Measurements from ENCODE around the gene ATG16L2. TPM values are rescaled to one million over a fixed set of nuclear protein-coding genes. Genes with fewer than 3 reads are reported as not detected.
A peak's percentile ranks its signal among the peaks of the same experiment; 100 is the strongest.

The ATG16L2 gene
- total RNA-seq, 1 donor from 2014 or later = 104 TPM

DNA sequence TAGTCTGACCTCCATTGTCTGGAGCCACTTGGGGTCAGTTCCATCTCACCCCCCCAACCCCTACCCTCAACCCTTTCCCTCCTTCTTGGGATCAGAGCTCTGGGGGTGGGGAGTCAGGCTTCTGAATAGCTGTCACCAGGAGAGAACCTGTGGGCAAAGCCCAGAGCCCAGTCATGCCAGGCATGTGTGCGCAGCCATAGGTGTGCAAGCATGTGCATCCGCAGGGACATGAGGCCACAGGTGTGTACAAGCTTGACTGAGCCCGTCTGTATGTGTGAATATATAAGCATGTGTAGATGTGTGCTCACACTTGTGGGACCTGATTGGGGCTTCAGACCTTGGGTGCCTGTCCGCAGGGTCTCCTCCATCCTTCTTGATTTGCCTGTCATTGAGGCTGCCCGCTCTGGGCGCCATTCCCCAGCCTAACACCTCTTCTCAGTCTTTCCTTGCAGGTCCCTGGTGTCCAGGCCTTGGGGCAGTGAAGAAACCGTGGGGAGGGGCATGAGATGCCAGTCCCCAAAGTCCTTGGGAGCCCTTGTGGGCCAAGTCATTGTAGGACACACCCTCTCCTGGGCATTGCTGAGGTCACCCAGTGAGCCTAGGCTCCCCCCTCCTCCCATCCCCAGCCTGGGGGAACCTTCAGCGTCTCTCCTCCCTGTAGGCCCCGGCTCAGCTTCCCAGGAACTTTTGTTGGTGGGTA is 9.0 kb downstream of the ATG16L2 start:
- Histone ChIP-seq H3K27ac (peak overlapping the region; percentile 31), H3K36me3 (peaks cover 60% of the 10 kb centered on the region), H3K4me1 (peaks cover 25% of the 10 kb centered on the region), H3K9me3 (no peaks in the 10 kb centered on the region), H3K27me3 (ENCODE audit: low read depth) (no peaks in the 10 kb centered on the region), H3K4me3 (no peak overlapping the region)
- intact Hi-C loops (cut with DNase I) = no loop called here
- TF ChIP-seq, protein P1, sequence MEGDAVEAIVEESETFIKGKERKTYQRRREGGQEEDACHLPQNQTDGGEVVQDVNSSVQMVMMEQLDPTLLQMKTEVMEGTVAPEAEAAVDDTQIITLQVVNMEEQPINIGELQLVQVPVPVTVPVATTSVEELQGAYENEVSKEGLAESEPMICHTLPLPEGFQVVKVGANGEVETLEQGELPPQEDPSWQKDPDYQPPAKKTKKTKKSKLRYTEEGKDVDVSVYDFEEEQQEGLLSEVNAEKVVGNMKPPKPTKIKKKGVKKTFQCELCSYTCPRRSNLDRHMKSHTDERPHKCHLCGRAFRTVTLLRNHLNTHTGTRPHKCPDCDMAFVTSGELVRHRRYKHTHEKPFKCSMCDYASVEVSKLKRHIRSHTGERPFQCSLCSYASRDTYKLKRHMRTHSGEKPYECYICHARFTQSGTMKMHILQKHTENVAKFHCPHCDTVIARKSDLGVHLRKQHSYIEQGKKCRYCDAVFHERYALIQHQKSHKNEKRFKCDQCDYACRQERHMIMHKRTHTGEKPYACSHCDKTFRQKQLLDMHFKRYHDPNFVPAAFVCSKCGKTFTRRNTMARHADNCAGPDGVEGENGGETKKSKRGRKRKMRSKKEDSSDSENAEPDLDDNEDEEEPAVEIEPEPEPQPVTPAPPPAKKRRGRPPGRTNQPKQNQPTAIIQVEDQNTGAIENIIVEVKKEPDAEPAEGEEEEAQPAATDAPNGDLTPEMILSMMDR (IDR thresholded peaks at IDR 0.05) = no peak
- no peak for DNase-seq
- no peak for ATAC-seq

DNA sequence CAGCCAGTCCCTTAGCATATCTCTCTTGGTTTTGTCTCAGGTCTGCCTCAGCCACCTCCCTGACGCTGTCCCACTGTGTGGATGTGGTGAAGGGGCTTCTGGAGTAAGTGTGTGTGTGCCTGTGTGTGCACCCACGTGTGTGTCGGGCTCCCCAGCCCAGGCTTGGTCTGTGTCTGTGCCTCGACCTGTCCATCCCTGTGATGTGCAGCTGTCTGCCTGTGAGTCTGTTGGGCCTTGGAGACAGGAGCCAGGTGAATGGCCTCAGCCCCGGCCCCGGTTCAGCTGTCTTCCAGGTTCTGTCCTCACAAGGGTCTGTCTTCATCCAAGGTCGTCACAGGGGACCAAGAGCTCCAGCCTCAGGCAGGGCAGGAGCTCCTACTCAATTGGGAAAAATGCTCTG is 9.8 kb downstream of the ATG16L2 start:
- intact Hi-C loops (cut with DNase I) = no loop called here
- TF ChIP-seq, protein P1 (IDR thresholded peaks at IDR 0.05) = no peak
- Histone ChIP-seq H3K9me3 (no peaks in the 10 kb centered on the region), H3K36me3 (peaks cover 60% of the 10 kb centered on the region), H3K4me3 (no peak overlapping the region), H3K4me1 (peaks cover 32% of the 10 kb centered on the region), H3K27ac (no peak overlapping the region), H3K27me3 (ENCODE audit: low read depth) (no peaks in the 10 kb centered on the region)
- no peak for ATAC-seq
- DNase-seq = no peak

DNA sequence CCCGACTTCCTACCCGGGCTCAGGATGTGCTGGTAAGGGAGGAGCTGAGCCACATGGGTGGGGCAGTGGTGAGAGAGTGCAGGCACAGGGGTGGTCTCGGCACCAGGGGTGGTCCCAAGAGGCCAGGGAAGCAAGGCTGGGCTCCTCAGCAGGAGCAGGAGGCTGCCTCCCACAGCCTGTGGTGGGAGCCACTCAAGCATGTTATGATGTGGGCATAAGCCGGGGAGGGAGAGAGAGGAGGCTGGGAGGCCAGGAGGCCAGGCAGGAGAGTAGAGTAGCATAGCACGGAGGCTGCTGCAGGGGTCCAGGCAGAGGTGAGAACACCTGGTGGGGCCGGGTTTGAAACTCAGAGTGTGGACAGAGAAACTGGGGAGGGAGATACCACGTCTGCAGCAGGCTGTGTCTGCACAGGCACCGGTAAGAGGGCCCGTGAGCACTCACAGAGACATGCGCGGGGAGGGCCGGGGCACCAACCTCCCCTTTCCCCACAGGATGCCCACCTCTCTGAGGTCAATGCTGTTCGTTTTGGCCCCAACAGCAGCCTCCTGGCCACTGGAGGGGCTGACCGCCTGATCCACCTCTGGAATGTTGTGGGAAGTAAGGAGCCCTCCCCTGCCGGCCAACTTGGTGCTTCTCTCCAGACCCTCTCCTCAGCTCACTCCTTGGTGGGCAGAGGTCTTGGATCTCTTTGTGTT is 10.7 kb downstream of the ATG16L2 start:
- no peak overlapping the region for H3K27ac ChIP-seq

DNA sequence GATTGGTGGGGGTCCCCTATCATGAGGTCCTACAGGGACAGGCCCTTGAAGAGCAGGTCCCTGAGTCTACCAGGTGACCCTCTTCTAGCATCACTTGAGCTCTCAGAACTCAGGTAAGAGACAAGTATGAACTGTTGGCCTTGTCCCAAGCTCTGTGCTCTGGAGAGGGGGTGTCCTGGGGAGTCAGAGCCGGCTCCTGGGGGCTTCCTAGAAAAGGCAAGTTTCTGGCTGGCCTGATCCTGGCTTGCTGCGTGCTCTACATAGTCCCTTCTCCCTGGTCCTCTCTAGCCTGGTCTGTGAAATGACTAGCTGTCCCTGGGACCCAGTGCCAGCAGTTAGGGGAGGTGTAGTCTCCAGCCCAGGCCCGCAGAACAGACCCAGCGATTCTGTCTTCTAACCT is 11.4 kb downstream of the ATG16L2 start:
- DNase-seq (no peak), ATAC-seq (no peak)
- no peaks in the 10 kb centered on the region for H3K9me3 ChIP-seq
- no peak overlapping the region for H3K4me3 ChIP-seq
- H3K36me3 ChIP-seq = peaks cover 62% of the 10 kb centered on the region
- H3K27me3 ChIP-seq (ENCODE audit: low read depth) = no peaks in the 10 kb centered on the region
- H3K27ac ChIP-seq = no peak overlapping the region
- TF ChIP-seq, protein P1 (IDR thresholded peaks at IDR 0.05) = no peak
- intact Hi-C loops (cut with DNase I) = no loop called here
- H3K4me1 ChIP-seq = peaks cover 32% of the 10 kb centered on the region

More for the DNA sequence above, 10.7 kb downstream of the ATG16L2 start:
- Histone ChIP-seq H3K36me3 (peaks cover 63% of the 10 kb centered on the region), H3K9me3 (no peaks in the 10 kb centered on the region), H3K27me3 (ENCODE audit: low read depth) (no peaks in the 10 kb centered on the region), H3K4me1 (peaks cover 32% of the 10 kb centered on the region), H3K4me3 (no peak overlapping the region)
- ATAC-seq = no peak
- intact Hi-C loops (cut with DNase I) = no loop called here
- DNase-seq = no peak
- TF ChIP-seq, protein P1 (IDR thresholded peaks at IDR 0.05) = no peak

DNA sequence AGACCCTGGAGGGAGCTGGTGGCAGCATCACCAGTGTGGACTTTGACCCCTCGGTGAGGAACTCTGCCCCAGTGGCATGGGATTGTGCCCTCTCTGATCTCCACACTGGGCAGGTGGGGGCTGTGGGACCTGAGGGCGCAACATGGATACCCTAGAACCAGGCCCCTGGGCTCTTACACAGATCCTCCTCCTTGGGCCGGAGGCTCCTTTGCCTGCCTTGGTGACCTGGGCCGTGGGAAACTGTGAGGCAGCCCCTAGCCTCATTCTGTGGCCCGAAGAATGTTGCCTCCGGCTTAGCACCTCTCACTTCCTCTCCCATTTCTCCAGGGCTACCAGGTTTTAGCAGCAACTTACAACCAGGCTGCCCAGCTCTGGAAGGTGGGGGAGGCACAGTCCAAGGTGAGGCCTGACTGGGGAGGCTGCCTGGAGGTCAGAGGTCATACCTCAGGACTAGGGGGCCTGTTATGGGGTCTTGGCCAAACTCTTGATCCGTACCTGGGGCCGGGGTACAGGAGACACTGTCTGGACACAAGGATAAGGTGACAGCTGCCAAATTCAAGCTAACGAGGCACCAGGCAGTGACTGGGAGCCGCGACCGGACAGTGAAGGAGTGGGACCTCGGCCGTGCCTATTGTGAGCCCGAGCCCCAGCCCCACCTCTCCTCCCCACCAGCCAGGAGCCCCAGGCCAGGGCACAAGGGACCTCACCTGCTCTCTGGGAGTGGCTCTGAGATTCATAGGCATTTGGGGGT is 12.2 kb downstream of the ATG16L2 start:
- H3K9me3 ChIP-seq = no peaks in the 10 kb centered on the region
- intact Hi-C loops (cut with DNase I) = no loop called here
- TF ChIP-seq, protein P1 (IDR thresholded peaks at IDR 0.05) = no peak
- no peak overlapping the region for H3K4me3 ChIP-seq
- peaks cover 30% of the 10 kb centered on the region for H3K4me1 ChIP-seq
- no peak overlapping the region for H3K27ac ChIP-seq
- peaks cover 56% of the 10 kb centered on the region for H3K36me3 ChIP-seq
- DNase-seq = no peak
- H3K27me3 ChIP-seq (ENCODE audit: low read depth) = no peaks in the 10 kb centered on the region
- ATAC-seq = no peak
